Peyer's patch (tissue), 4 donors: ENCODE measurements around the gene PMEL.

Source experiments
- CTCF ChIP-seq, 6 experiments: fragments of 450-650 bp in 4 of 6; fragments of 200-600 bp in 2 of 6; sonication (generic) in 1 of 6; IDR thresholded peaks; one replicate each; pipeline ENCODE4 v1.5.1; 2017 to 2019; ENCODE audit warnings: antibody characterized with exemption in 6 of 6, mild to moderate bottlenecking in 3 of 6, moderate library complexity in 1 of 6
- POLR2A ChIP-seq, 2 donors: fragments of 450-650 bp; IDR thresholded peaks; one replicate each; pipeline ENCODE4 v1.5.1; 2017; ENCODE audit warnings: antibody characterized with exemption in 2 of 2, mild to moderate bottlenecking in 2 of 2, moderate library complexity in 2 of 2

- no peak for TF ChIP-seq CTCF (IDR thresholded peaks at IDR 0.05)
- peak in 1 of 2 donors; percentile 6 for TF ChIP-seq POLR2A (IDR thresholded peaks at IDR 0.05)
Measured at GRCh38 chr12:55932551-55932910, 33.3 kb downstream of the PMEL start.
